Fibroblast of skin of abdomen (primary cell): ENCODE measurements around the gene FAM110A.
"Not testable (repeated sequence)": the region's sequence is repeated elsewhere in the genome, so short reads cannot be mapped to it uniquely, and the experiment has no call there.

Experiments used
- DNase-seq: peaks from one replicate; pipeline ENCODE4 v3.0.0-alpha.2; 2013

Gene FAM110A

DNA sequence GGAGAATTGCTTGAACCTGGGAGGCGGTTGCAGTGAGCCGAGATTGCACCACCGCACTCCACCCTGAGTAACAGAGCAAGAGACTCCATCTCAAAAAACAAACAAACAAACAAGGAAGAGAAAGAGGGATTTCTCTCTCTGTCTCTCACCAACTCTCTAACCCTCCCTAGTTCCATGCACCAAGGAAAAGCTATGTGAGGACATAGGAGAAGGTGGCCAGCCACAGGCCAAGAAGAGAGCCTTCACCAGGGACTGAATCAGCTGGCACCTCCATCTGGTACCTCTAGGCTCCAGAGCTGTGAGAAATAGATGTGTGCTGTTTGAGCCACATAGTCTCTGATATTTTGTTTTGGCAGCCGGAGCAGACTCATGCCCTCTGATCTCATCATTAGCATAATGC lies 9.0 kb upstream of the FAM110A start:
- DNase-seq: no peak

DNA sequence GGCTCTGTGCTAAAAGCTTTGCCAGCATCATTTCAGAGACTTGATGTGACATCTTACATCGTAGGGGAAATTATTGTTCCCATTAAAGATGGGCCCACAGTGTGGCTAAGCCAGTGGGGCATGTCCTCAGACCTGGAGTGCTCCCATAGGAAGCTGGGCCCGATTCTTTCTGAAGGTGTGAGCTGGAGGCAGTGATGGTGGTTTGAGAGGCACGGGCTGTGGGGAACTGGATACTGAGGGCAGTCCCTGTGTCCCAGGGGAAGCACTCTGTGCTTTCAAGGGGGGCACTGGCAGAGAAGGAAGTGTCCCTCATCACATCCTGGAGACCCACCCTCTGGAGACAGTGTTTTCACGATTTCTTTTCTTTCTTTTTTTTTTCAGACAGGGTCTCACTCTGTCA lies 8.6 kb upstream of the FAM110A start:
- no peak for DNase-seq

DNA sequence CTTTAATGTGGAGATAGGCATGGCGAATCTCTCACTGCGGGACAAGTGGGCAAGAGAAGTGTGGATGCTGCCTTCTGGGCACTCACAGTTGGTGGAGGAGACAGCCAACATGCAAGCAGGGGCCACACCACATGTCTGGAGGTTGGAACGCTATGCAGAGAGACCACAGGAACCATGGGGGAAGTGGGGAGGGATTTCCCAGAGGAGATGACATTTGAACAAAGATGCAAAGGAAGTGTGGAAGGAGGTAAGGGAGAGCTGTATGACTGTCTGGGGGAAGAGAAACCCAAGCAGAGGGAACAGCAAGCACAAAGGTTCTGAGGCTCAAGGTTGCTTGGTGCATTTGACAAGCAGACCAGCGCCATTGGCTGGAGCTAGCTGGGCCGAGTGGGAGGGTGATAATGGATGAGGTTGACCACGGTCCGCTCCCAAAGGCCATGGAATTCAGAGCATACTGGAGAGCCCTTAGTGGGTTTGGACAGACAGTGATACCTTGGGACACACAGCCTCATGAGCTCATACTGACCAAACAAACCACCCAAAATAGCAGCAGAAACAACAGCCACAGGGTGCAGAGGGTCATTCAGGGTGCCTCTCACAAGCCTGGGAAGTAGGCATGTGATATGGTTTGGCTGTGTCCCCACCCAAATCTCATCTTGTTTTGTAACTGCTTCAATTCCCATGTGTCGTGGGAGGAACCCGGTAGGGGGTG lies 7.6 kb upstream of the FAM110A start:
- no peak for DNase-seq

DNA sequence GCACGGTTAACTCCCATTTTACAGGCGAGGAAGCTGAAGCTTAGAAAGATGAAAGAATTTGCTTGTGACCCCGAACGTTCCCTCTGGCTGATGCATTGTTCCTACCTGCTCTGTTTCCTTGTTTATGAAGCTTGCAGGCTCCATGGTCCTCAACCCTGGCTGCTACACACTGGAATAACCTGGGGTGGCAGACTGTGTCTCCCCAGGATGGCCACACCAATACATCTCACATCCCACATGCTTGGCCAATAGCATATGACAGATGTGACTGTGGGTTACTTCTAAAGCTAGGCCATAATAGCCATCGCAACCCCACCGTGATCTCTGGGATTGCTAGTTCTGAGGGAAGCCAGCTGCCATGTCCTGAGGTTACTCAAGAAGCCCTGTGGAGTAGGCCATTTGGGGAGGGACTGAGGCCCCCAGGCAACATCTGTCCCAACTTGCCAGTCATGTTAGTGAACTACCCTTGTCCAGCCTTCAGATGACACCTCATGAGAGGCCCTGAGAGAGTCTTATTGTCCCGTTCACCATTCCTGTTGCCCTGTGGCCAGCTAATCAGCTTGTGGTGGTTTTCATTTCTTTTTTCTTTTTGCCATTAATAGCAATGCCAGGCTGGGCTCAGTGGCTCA lies 6.7 kb upstream of the FAM110A start:
- no peak for DNase-seq

DNA sequence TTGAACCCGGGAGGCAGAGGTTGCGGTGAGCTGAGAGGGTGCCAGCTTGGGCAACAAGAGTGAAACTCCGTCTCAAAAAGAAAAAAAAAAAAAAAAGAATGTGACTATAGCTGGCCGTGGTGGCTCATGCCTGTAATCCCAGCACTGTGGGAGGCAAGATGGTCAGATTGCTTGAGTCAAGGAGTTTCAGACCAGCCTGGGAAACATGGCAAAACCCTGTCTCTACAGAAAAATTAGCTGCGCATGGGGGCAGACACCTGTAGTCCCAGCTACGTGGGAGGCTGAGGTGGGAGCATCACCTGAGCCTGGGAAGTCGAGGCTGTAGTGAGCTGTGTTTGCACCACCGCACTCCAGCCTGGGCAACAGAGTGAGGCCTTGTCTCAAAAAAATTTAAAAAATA lies 5.5 kb upstream of the FAM110A start:
- not testable (repeated sequence) for DNase-seq

DNA sequence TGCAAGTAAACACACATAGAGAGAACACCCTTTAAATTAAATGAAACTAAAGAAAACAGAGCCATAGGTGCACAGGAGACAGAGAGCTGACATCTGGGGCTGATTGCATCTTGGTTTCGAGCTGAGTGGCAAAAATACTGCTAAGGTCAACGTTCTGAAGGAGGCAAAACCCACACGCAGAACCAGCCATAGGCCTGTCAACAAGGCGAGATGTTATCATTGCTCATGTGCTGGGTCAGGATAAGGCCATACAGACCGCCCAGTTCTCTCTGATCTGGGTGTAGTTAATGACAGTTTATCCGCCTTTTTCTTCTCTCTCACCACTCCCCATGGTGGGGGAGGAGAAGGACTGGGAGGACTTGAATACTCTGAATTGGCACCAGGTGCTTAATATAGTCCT lies 4.5 kb upstream of the FAM110A start:
- no peak for DNase-seq

DNA sequence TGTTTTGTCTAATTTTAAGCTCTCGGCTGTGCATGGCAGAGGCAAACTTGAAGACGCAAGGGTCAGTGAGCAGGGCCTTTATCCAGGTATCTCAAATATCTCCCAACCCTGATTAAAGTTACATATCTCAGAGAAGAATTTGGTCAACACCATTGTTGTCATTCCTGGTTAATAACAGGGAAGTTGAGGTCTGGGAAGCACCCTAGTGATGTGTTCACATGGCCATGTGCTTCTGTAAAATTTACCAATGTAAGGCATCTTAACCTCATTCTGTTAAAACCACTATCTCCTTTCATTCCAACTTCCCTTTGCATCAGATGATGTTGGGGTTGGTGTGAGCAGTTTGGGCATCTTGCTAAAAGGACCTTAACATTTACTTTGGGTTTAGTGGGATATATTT lies 4.0 kb upstream of the FAM110A start:
- peak; percentile 28 for DNase-seq

DNA sequence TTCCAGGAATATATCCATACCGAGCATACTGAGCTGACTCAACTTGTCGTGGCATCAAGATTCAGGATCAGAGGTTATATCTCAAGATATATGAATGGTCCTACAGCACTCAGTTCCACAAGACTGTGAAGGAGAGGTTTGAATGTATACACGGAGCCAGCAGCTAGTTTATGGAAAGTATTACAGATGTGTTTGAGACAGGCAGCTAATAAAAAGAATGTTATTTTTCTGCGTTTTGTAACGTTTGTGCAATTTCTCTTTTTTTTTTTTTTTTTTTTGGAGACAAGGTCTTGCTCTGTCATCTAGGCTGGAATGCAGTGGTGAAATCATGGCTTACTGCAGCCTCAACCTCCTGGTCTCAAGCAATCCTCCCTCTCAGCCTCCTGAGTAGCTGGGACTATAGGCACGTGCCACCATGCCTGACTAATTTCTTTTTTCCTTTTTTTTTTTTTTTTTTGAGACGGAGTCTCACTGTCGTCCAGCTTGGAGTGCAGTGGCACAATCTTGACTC lies 3.4 kb upstream of the FAM110A start:
- DNase-seq: peak; percentile 67

DNA sequence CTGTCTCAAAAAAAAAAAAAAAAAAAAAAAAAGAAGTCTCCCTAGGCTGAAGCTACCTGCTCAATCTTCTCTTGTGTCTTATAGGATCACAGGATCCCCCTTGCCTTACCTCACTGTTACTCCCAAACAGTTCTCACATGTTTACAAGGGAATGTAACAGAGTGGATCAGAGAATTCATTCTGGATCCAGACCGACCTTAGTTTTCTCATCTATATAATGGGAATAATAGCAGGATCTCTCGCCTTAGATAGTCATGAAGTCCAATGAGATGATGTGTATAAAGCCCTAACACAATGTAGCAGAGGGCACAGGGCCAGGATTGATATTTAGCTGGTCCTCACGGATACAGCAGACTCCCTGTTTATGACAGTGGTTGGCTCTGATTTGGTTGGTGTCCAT lies 2.3 kb upstream of the FAM110A start:
- DNase-seq: no peak

DNA sequence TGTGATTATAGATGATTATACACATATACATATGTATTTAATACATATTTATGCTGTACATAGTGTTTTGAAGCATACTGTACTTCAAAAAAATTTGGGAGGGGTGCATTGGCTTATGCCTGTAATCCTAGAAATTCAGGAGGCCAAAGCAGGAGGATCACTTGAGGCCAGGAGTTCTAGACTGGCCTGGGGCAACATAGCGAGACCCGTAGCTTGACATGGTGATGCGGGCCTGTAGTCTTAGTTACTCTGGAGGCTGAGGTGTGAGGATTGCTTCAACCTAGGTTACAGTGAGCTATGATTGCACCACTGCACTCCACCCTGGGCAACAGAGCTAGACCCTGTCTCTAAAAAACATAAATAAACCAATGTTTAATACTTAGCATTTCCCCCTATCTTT lies 1.6 kb upstream of the FAM110A start:
- no peak for DNase-seq

DNA sequence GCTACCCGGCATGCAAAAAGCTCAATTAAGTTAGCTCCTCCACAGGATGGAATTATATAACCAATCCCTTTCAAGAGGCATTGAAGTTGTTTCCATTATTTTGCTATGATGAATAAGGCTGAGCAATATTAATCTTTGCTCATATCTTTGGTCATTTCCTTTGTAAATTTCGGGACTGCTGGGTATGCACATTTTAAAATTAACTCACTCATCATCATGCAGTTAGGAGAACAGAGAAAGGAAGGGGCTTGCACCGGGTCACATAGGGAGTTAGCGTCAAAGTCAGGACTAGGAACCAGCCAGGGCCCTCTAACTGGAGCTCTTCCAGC lies 430 bp upstream of the FAM110A start:
- DNase-seq: no peak

DNA sequence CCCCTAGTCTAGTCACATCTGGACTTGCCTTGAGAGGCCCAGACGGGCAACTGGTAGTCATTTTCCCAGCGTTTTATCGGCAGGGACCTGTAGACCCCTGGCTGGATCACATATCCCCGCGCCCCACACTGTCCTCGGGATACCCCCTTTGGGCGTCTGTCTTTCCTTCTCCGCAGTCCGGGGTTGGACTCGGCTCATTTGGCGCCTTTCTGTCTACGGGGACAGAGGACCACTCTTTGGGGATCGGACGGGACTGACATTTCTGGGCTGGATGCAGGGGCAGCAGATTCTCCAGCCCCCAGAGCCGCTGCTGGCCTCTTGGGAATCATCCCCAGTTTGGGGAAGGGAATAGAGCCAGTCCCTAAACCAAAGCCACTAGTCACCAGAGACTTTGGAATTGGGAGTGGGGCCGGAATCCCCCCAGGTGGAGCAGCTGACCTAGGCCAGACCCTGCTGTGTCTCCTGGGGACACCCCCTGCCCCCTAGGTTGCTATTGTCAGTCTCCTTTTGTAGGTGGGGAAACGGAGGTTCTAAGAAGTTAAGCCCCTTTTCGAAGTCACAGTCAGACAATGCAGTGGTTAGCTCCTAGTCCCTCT lies 734 bp downstream of the FAM110A start:
- no peak for DNase-seq

DNA sequence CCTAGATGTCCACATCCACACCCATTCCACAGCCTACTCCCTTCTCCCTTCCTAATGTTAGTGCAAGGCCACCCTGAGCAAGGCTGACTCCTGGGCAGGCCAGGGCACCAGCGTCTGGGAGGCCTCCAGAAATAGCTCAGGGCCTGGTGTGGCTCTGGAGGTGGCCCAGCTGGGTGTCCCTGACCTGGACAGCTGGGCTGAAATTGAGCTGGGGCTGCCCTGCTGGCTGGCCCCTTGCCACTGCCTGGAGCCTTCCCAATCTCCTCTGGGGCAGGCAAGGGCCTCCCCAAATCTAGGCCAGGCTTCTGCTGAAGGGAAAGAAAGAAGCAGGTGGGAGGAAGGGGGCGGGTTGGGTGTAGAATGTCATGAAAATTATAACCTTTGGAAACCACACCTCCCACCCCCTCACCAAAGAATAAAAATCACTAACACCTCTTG lies 2.1 kb downstream of the FAM110A start:
- DNase-seq: no peak

DNA sequence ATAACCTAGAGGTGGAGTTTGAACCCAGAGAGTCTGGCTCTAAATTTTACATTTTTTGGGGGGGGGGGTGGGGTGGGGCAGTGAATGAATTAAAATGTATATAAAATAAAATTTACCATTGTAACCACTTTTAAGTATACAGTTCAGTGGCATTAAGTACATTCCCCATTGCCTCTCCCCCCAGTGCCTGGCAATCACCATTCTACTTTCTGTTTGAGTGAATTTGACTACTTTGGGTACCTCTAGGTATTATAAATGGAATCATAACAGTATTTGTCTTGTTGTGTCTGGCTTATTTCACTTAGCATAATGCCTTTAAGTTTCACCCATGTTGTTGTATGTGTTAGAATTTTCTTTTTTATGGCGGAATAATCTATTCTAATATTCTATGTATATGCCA lies 2.7 kb downstream of the FAM110A start:
- DNase-seq: no peak

DNA sequence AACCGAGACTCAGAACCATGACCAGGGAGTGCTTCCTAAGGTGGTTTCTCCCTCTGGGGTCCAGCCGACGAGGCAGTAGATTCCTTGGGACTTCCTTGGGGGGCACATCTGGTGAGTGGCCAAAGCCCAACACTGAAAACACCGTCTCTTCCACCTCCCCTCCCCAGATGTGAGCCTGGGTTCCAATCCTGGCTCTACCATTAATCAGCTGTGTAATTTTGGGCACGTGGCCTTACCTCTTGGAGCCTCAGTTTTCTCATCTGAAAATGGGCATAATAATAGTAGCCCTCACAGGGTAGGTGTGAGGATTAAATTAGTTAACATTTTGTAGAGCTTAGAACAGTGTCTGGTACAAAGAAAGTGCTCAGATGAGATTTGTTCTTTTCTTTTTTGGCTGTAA lies 5.5 kb downstream of the FAM110A start:
- DNase-seq: no peak

DNA sequence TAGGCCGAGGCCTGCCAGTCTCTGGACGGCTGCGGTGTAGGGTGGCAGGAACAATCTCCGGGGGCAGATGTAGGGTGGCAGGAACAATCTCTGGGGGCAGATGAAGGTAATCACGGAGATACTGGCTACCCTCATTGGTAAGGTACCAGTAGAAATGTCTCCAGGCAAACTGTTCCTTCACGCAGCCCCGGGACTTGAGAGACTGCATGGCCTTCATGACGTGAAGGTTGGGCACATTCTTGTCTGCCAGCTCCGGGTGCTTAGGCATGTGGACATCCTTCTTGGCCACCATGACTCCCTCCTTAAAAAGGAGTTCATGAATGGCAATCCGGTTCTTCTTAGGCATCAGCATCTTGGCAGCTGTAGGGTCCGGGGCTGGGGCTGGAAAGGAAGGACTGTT lies 6.1 kb downstream of the FAM110A start:
- DNase-seq: no peak

DNA sequence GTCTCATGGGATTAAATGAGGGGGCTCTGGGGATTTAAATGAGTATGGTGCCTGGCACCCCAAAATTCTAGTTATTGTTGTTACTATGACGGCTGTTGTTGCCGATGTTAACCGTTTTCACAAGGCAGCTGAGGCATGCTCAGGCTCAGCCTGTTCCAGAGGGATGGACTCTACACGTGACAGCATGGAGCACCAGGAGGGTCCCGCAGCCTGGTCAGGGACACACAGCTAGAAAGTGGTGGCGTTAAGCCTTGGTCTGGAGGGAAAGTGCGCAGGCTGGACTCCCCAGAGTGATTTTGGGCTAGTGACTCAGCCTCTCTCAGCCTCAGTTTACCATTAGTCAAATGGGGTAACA lies 7.0 kb downstream of the FAM110A start:
- DNase-seq: no peak

DNA sequence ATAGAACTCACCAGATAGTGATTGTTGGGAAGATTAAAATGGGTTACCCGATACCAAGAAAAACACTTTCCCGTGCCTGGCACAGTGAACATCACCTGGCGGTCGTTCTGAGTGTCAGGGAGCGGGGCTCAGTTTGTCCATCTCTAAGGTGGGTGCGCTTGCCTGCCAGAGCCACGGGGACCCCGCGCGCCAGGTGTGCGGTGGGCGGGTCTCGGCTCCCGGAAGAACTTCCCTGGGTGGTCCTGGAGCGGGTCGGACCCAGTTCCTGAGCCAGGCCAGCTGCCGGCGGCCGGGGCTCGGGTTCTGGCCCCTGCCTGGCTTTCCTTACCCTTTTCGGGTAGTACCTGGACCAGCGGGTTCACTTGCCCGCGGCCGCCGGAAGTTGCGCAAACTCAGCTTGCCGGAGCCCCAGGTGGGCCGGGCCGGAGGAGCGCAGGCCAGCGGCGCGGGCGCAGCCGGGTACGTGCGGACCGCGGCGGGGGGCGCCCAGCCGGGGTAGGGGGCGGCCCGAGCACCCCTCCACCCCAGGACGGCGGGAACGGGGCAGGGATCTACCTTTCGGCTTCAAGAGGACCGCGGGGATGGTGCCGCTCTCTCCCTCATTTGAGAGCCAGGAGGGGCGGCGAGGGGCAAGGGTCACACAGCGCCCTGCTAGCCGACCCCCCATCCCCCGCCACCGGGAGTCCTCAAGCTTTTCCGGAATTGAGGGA lies 7.5 kb downstream of the FAM110A start:
- DNase-seq: no peak

DNA sequence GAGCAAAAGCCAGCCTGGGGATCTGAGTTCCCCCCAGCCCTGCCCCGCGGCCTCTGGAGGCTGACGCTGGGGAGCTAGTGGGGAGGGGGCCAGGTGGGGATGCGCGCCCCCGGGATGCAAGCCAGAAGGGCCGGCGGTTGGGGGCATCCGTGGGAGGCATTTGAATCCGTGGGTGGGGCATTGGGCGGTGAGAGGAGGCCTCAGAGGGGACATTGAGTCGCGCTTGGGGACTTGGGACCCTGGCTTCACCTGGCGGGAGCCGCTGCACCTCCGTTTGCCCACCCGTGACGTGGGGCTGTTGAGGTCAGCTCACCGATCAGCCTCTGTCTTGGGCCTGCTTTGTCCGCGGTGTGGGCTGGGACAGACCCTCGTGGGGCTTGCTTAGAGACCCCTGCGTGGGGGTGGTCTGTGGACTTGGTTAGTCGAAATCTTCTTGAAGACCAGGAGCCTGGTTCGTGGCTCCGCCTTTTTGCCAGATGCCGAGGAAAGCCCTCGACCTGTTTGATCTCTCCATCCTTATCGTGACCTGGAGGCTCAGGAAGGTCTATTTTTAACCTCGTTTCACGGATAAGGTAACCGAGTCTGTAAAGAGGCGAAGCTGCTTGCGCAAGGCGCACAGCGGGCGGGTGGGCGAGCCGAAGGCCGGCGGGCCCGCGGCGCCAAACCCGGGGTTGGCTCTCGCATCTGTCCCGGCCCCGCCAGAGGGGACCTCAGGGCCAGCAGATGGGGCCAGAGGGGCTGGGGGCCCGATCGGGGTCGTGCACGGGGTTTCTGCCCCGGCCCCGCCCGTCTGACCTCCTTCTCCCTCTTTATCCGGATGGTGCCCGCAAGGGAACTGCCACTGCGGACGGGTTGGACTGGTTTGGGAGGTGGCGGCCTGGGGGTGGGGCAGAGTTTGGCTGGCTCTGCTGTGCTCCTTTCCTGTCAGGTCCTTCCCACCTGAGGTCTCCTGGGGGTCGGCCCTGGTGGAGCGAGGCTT lies 8.3 kb downstream of the FAM110A start:
- DNase-seq: no peak

DNA sequence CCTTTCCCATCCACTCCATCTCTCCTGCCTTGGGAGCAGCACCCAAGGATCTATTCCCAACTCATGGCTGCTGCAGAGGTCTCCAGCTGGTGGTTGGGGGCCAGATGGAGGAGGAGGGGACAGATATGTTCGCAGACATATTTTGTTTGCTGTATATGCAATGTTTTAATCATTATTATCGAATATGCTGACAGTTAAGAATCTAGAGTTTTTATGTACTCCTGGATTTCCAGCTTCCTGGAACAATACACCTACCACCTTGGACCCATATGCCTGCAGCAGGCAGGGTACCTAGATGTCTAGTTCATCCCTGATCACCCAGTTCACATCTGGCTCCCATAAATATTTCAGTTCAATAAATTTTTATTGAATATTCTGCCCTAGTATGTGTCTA lies 9.0 kb downstream of the FAM110A start:
- DNase-seq: no peak

DNA sequence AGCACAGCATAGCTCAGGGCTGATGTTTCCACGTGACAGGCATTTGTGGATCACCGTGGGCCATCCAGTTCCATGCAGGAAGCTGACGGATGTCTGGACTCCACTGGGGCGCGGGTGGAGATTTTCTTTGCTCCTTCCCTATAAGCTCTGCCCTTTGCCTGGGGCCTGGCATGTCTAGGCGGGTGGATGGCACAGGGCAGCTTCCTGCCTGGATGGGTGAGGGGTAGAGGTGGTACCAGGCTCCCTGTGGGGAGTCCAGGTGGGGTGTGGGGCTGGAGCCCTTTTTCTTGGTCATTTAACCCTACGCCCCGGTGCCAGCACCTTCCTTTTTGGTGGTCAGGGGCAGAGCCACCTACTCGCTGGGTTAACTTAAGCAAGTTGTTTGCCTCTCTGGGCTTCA lies 10.4 kb downstream of the FAM110A start:
- DNase-seq: no peak

DNA sequence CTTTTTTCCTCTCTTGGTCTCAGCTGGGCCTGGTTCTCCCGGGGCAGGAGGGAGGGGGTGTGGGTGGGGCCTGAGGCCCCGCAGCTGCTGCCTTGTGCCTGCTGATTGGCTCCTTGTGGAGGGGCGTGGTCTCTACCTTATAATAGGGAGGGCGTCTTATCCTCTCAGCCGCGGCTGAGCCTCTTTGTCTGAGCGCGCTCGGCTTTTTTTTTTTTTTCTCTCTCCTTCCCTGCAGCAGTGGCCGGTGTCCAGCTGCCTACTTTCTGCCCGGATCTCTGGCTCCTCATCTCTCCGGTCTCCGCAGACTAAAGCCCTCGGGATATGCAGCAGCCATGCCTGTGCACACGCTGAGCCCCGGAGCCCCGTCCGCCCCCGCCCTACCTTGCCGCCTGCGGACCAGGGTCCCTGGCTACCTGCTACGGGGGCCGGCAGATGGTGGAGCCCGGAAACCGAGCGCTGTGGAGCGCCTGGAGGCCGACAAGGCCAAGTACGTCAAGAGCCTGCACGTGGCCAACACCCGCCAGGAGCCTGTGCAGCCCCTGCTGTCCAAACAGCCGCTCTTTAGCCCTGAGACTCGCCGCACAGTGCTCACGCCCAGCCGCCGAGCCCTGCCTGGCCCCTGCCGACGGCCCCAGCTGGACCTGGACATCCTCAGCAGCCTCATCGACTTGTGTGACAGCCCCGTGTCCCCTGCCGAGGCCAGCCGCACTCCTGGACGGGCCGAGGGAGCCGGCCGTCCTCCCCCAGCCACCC lies 11.1 kb downstream of the FAM110A start:
- DNase-seq: peak; percentile 88
